ENCODE measurements around the gene FAM180B. TPM values are rescaled to one million over a fixed set of nuclear protein-coding genes. Genes with fewer than 3 reads are reported as not detected.
A peak's percentile ranks its signal among the peaks of the same experiment; 100 is the strongest.

FAM180B gene
- total and polyA plus RNA-seq, 4 donors: 1.5 to 2.9 (median 1.7) TPM

DNA sequence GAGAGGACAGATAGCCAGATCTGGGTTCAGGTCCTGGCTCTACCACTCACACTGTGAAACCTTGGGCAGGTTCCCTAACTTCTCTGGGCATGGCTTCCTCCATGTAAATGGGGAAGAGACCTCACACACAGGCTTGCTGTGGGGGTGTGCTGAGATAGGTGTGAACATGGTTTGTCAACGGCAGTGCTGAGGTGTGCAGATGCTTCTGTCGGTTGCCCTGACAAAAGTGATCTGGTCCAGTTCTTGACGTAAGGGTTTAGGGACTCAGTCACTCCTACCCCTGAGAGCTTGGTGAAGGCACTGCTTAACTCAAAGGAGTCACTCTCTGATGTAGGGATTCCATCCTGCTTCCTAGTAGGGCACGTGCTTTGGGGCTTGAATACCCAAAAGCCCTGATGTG, 5.8 kb downstream of the FAM180B start:
- Histone ChIP-seq H3K36me3 (ENCODE audit: control insufficient read depth, insufficient read depth, low read length) (peaks cover 35% of the 10 kb centered on the region), H3K4me3 (ENCODE audit: low read depth, low read length) (no peak overlapping the region), H3K9me3 (ENCODE audit: control insufficient read depth, insufficient read depth, low read length) (no peaks in the 10 kb centered on the region), H3K27ac (ENCODE audit: low read depth, low read length) (no peak overlapping the region), H3K27me3 (ENCODE audit: control insufficient read depth, insufficient read depth, low read length) (peaks cover 2% of the 10 kb centered on the region), H3K4me1 (ENCODE audit: control insufficient read depth, insufficient read depth, low read length) (peaks cover 65% of the 10 kb centered on the region)
- DNase-seq (ENCODE audit: low read depth in 4 of 6, low spot score in 6 of 6): no peak
- WGBS (ENCODE audit: insufficient coverage): 56% methylated on average over 4 of the region's 4 CpGs

GRCh38 chr11:47592970-47593369, 6.5 kb downstream of the FAM180B start:
- peaks cover 2% of the 10 kb centered on the region for H3K27me3 ChIP-seq (ENCODE audit: control insufficient read depth, insufficient read depth, low read length)
- no peaks in the 10 kb centered on the region for H3K9me3 ChIP-seq (ENCODE audit: control insufficient read depth, insufficient read depth, low read length)
- DNase-seq (ENCODE audit: low read depth in 4 of 6, low spot score in 6 of 6): no peak
- peaks cover 27% of the 10 kb centered on the region for H3K36me3 ChIP-seq (ENCODE audit: control insufficient read depth, insufficient read depth, low read length)
- H3K4me1 ChIP-seq (ENCODE audit: control insufficient read depth, insufficient read depth, low read length): peaks cover 58% of the 10 kb centered on the region
- peak overlapping the region; percentile 55 for H3K4me3 ChIP-seq (ENCODE audit: low read depth, low read length)
- no peak overlapping the region for H3K27ac ChIP-seq (ENCODE audit: low read depth, low read length)
- WGBS (ENCODE audit: insufficient coverage): 100% methylated on average over 1 of the region's 2 CpGs

DNA sequence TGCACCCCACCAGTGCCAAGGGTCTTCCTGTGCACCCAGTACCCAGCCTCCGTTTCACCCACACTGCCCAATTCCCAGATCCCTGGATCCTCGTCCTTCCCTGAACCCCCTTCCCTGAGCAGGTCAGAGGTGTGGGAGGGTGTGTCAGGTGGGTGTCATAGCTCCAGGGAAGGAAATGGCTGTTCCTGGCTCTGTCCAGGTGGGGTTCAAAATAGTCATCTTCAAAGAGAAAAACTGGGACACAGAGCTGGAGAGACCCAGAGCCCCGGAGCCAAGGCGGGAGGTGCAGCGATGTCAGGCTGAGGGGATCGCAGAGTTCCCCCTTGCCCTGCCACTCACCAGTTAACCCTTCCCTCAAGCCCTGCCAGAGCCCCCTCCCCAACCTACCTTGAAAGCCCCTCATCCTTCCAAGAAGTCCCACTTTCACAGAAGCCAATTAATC, 7.0 kb downstream of the FAM180B start:
- no peak overlapping the region for H3K27ac ChIP-seq (ENCODE audit: low read depth, low read length)
- H3K27me3 ChIP-seq (ENCODE audit: control insufficient read depth, insufficient read depth, low read length): peaks cover 2% of the 10 kb centered on the region
- peaks cover 52% of the 10 kb centered on the region for H3K4me1 ChIP-seq (ENCODE audit: control insufficient read depth, insufficient read depth, low read length)
- WGBS (ENCODE audit: insufficient coverage): 3% methylated on average over 4 of the region's 6 CpGs
- H3K9me3 ChIP-seq (ENCODE audit: control insufficient read depth, insufficient read depth, low read length): no peaks in the 10 kb centered on the region
- DNase-seq (ENCODE audit: low read depth in 4 of 6, low spot score in 6 of 6): peak in 1 of 6 donors; percentile 35
- H3K36me3 ChIP-seq (ENCODE audit: control insufficient read depth, insufficient read depth, low read length): peaks cover 22% of the 10 kb centered on the region
- peak overlapping the region; percentile 55 for H3K4me3 ChIP-seq (ENCODE audit: low read depth, low read length)

DNA sequence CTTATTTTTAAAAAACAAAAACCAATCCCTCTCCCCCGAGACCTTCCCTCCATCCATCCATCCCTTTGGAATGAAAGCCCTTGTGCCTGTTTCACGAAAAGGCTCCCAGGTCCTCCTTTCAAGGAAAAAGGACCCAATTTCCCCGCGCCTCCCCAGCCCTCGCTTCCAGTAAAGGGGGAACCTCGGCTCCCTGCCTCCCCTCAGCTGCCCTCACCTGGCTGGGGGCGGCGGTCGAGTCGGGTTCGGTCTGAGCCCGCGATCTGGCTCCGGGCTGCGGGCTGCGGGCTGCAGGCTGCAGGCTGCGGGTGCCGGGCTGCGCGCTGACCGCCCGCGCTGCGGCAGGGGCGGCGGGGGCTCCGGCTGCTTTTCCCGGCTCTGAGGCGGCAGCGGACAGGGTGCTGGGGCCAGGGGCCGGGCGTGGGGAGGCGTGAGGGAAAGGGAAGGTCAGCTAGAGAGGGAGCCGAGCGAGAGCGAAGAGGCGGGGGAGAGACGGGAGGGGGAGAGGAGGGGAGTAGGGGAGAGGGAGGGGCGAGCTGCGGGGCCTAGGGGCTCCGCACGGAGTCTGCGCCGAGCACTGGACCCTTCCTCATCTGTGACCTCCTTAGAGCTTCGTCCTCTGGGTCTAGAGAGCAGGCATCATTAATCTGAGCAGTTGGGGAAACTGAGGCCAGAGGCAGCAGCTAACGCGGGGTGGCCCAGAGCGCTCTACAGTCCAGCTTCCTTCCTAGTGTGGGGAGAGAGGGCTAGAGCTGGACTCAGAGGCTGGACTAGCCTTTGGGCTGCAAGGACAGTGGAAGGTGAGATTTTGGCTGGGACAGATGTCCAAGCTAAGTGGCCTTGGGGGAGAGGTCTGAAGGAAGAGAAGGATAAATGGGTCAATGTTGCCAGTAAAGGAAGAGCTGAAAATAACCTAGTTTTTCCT, 7.7 kb downstream of the FAM180B start, which contains the start of gene C1QTNF4:
Gene C1QTNF4 (minus strand): TSS at position 478 of the 922 bp plus-strand sequence. CDS start 3,601 bp downstream, outside the sequence.
- Histone ChIP-seq H3K27ac (ENCODE audit: low read depth, low read length) (peak within 1 kb of the TSS; percentile 13), H3K27me3 (ENCODE audit: control insufficient read depth, insufficient read depth, low read length) (peaks cover 2% of the 10 kb centered on the region), H3K4me3 (ENCODE audit: low read depth, low read length) (peak within 1 kb of the TSS; percentile 55), H3K4me1 (ENCODE audit: control insufficient read depth, insufficient read depth, low read length) (peaks cover 46% of the 10 kb centered on the region), H3K9me3 (ENCODE audit: control insufficient read depth, insufficient read depth, low read length) (no peaks in the 10 kb centered on the region), H3K36me3 (ENCODE audit: control insufficient read depth, insufficient read depth, low read length) (peaks cover 15% of the 10 kb centered on the region)
- WGBS (ENCODE audit: insufficient coverage): 1% methylated on average over 48 of the region's 48 CpGs
- DNase-seq (ENCODE audit: low read depth in 4 of 6, low spot score in 6 of 6): peak in 2 of 6 donors; percentile 66 to 89

- no peak overlapping the region for H3K27ac ChIP-seq (ENCODE audit: low read depth, low read length)
- H3K9me3 ChIP-seq (ENCODE audit: control insufficient read depth, insufficient read depth, low read length): no peaks in the 10 kb centered on the region
- DNase-seq (ENCODE audit: low read depth in 4 of 6, low spot score in 6 of 6): no peak
- H3K36me3 ChIP-seq (ENCODE audit: control insufficient read depth, insufficient read depth, low read length): peaks cover 7% of the 10 kb centered on the region
- peaks cover 37% of the 10 kb centered on the region for H3K4me1 ChIP-seq (ENCODE audit: control insufficient read depth, insufficient read depth, low read length)
- H3K4me3 ChIP-seq (ENCODE audit: low read depth, low read length): no peak overlapping the region
- peaks cover 2% of the 10 kb centered on the region for H3K27me3 ChIP-seq (ENCODE audit: control insufficient read depth, insufficient read depth, low read length)
- WGBS (ENCODE audit: insufficient coverage): 58% methylated on average over 7 of the region's 7 CpGs
Measured at GRCh38 chr11:47595029-47595428, 8.6 kb downstream of the FAM180B start.

DNA sequence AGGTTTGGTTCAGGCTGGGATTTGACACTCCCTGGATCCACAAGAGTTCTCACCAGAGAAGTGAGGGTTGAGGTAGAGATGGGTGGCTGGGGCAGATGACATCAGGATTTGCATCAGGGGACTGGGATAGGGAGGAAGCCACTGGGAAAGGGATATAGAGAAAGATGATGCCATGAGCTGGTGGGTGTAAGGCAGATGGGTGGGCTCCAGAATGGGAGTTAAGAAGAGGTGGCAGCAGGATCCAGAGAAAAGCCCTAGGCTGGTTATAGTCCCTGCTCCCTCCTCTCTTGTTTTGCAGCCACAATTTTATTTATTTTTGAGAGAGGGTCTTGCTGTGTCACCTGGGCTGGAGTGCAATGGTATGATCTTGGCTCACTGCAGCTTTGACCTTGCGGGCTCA, 9.5 kb downstream of the FAM180B start:
- 89% methylated on average over 1 of the region's 1 CpG for WGBS (ENCODE audit: insufficient coverage)
- Histone ChIP-seq H3K36me3 (ENCODE audit: control insufficient read depth, insufficient read depth, low read length) (peaks cover 2% of the 10 kb centered on the region), H3K27me3 (ENCODE audit: control insufficient read depth, insufficient read depth, low read length) (peaks cover 2% of the 10 kb centered on the region), H3K9me3 (ENCODE audit: control insufficient read depth, insufficient read depth, low read length) (no peaks in the 10 kb centered on the region), H3K4me3 (ENCODE audit: low read depth, low read length) (no peak overlapping the region), H3K27ac (ENCODE audit: low read depth, low read length) (no peak overlapping the region), H3K4me1 (ENCODE audit: control insufficient read depth, insufficient read depth, low read length) (peaks cover 32% of the 10 kb centered on the region)
- DNase-seq (ENCODE audit: low read depth in 4 of 6, low spot score in 6 of 6): no peak

DNA sequence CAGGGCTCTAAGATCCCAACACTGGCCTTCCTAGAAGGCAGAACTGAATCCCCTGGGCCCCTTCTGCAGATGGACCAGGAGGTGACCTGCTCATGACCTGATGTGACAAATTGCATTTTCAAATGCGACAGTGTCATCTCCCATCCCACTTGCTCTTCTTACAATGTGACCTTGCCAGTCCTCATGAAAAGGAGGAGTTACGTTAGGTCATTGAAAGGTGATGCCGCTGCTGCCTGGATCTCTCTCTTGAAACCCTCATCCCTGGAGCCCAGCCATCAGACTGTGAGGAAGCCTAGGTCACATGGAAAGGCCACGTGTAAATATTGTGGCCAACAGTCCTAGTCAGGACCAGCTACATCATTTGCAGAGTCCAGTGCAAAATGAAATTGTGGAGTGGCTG, 13.4 kb downstream of the FAM180B start:
- no peak overlapping the region for H3K4me3 ChIP-seq (ENCODE audit: low read depth, low read length)
- no peak for DNase-seq (ENCODE audit: low read depth in 4 of 6, low spot score in 6 of 6)
- H3K27me3 ChIP-seq (ENCODE audit: control insufficient read depth, insufficient read depth, low read length): no peaks in the 10 kb centered on the region
- 55% methylated on average over 4 of the region's 4 CpGs for WGBS (ENCODE audit: insufficient coverage)
- H3K9me3 ChIP-seq (ENCODE audit: control insufficient read depth, insufficient read depth, low read length): no peaks in the 10 kb centered on the region
- no peaks in the 10 kb centered on the region for H3K36me3 ChIP-seq (ENCODE audit: control insufficient read depth, insufficient read depth, low read length)
- peaks cover 5% of the 10 kb centered on the region for H3K4me1 ChIP-seq (ENCODE audit: control insufficient read depth, insufficient read depth, low read length)
- no peak overlapping the region for H3K27ac ChIP-seq (ENCODE audit: low read depth, low read length)

- no peak for DNase-seq (ENCODE audit: low read depth in 4 of 6, low spot score in 6 of 6)
- no CpG with 5 or more reads among the region's 4 CpGs for WGBS (ENCODE audit: insufficient coverage)
- H3K27ac ChIP-seq (ENCODE audit: low read depth, low read length): no peak overlapping the region
- no peak overlapping the region for H3K4me3 ChIP-seq (ENCODE audit: low read depth, low read length)
- H3K9me3 ChIP-seq (ENCODE audit: control insufficient read depth, insufficient read depth, low read length): no peaks in the 10 kb centered on the region
- H3K36me3 ChIP-seq (ENCODE audit: control insufficient read depth, insufficient read depth, low read length): no peaks in the 10 kb centered on the region
- peaks cover 9% of the 10 kb centered on the region for H3K4me1 ChIP-seq (ENCODE audit: control insufficient read depth, insufficient read depth, low read length)
- no peaks in the 10 kb centered on the region for H3K27me3 ChIP-seq (ENCODE audit: control insufficient read depth, insufficient read depth, low read length)
Measured at GRCh38 chr11:47603295-47603694, 16.8 kb downstream of the FAM180B start.

DNA sequence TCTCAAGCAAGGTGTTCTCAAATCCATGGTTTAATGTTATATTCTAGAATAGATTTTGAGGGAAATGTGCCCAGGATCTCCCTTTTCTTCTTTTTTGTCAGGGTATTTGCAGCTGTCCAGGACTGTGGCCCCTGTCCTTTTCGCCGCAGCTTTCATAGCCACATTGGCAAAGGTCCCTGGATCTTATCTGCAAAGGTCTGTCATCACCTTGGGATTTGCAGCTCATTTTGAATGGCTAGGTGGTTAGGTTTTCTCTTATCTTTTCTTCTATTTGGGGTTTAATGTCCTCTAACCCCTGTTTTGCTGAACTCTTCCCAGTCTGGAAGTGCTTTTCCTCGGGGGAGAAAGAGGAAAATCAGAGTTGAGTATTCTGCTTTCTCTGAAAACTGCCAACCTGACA, 19.4 kb downstream of the FAM180B start:
- Histone ChIP-seq H3K9me3 (ENCODE audit: control insufficient read depth, insufficient read depth, low read length) (no peaks in the 10 kb centered on the region), H3K4me1 (ENCODE audit: control insufficient read depth, insufficient read depth, low read length) (peaks cover 9% of the 10 kb centered on the region), H3K27ac (ENCODE audit: low read depth, low read length) (no peak overlapping the region), H3K4me3 (ENCODE audit: low read depth, low read length) (no peak overlapping the region), H3K27me3 (ENCODE audit: control insufficient read depth, insufficient read depth, low read length) (no peaks in the 10 kb centered on the region), H3K36me3 (ENCODE audit: control insufficient read depth, insufficient read depth, low read length) (peaks cover under 1% of the 10 kb centered on the region)
- no peak for DNase-seq (ENCODE audit: low read depth in 4 of 6, low spot score in 6 of 6)
- no CpG with 5 or more reads among the region's 3 CpGs for WGBS (ENCODE audit: insufficient coverage)

GRCh38 chr11:47606731-47607130, 20.3 kb downstream of the FAM180B start:
- peaks cover 9% of the 10 kb centered on the region for H3K4me1 ChIP-seq (ENCODE audit: control insufficient read depth, insufficient read depth, low read length)
- no peaks in the 10 kb centered on the region for H3K27me3 ChIP-seq (ENCODE audit: control insufficient read depth, insufficient read depth, low read length)
- 19% methylated on average over 4 of the region's 5 CpGs for whole genome bisulfite sequencing (ENCODE audit: insufficient coverage)
- H3K9me3 ChIP-seq (ENCODE audit: control insufficient read depth, insufficient read depth, low read length): no peaks in the 10 kb centered on the region
- DNase-seq (ENCODE audit: low read depth in 4 of 6, low spot score in 6 of 6): peak in 1 of 6 donors; percentile 19
- no peak overlapping the region for H3K4me3 ChIP-seq (ENCODE audit: low read depth, low read length)
- H3K27ac ChIP-seq (ENCODE audit: low read depth, low read length): no peak overlapping the region
- H3K36me3 ChIP-seq (ENCODE audit: control insufficient read depth, insufficient read depth, low read length): peaks cover 5% of the 10 kb centered on the region
